Heart left ventricle (tissue), 16 donors: ENCODE measurements around the gene RUNX2. TPM values are rescaled to one million over a fixed set of nuclear protein-coding genes. Genes with fewer than 3 reads are reported as not detected.

Experiments
- ATAC-seq, 4 donors: fragments of 200-7000 bp; cut with Tn5 transposase; one replicate each; pipeline ENCODE4 v1.9.1; 2020 to 2022; ENCODE audit warnings: moderate library complexity in 4 of 4, mild to moderate bottlenecking in 3 of 4, moderate number of reproducible peaks in 1 of 4
- DNase-seq, 5 donors: peaks; one replicate each; pipeline ENCODE4 v3.0.0-alpha.2; 2020
- H3K27ac ChIP-seq, 12 donors: fragments of 200-600 bp; sonication (generic) in 4 of 12; one replicate each; pipeline versions ENCODE4 v1.5.0 to v1.8.0; 2016 to 2022; ENCODE audit warnings: mild to moderate bottlenecking in 2 of 12
- H3K27me3 ChIP-seq, 9 donors: fragments of 200-600 bp; sonication (generic) in 2 of 9; one replicate each; pipeline versions ENCODE4 v1.5.1 to v1.8.0; 2016 to 2022; ENCODE audit warnings: mild to moderate bottlenecking in 3 of 9
- H3K36me3 ChIP-seq, 9 donors: fragments of 200-600 bp; sonication (generic) in 2 of 9; one replicate each; pipeline versions ENCODE4 v1.5.0 to v1.8.0; 2018 to 2022; ENCODE audit warnings: mild to moderate bottlenecking in 2 of 9
- H3K4me1 ChIP-seq, 12 donors: fragments of 200-600 bp; sonication (generic) in 4 of 12; one replicate each; pipeline versions ENCODE4 v1.5.0 to v1.8.0; 2016 to 2022; ENCODE audit warnings: mild to moderate bottlenecking in 3 of 12
- H3K4me3 ChIP-seq, 12 donors: fragments of 200-600 bp; sonication (generic) in 4 of 12; one replicate each; pipeline versions ENCODE4 v1.5.0 to v1.8.0; 2017 to 2022; ENCODE audit warnings: mild to moderate bottlenecking in 9 of 12, moderate library complexity in 4 of 12
- H3K9me3 ChIP-seq, 12 donors: fragments of 200-600 bp; sonication (generic) in 4 of 12; one replicate each; pipeline versions ENCODE4 v1.5.0 to v1.8.0; 2016 to 2022; ENCODE audit warnings: mild to moderate bottlenecking in 1 of 12
- CTCF ChIP-seq, 12 donors: fragments of 200-600 bp; sonication (generic) in 4 of 12; IDR thresholded peaks; one replicate each; pipeline versions ENCODE4 v1.5.0 to v1.8.0; 2018 to 2022; ENCODE audit warnings: antibody characterized with exemption in 12 of 12, mild to moderate bottlenecking in 5 of 12
- POLR2A ChIP-seq, 2 donors: fragments of 450-650 bp; IDR thresholded peaks; one replicate each; pipeline ENCODE4 v1.6.1; 2017; ENCODE audit warnings: antibody characterized with exemption in 2 of 2, mild to moderate bottlenecking in 2 of 2, moderate library complexity in 2 of 2
- WGBS, 4 donors: extraction: QIAGEN DNeasy Blood & Tissue Kit in 2 of 4; methylation state at CpG; one replicate each; pipeline versions ENCODE4 v1.1.5 to v1.1.7; 2013 to 2018; 5-methylcytosine and 5-hydroxymethylcytosine counted together
- intact Hi-C, 10 donors: fragments of 100-400 bp; cut with DNase I; formaldehyde crosslinking; loops; one replicate each; pipeline versions ENCODE4 v1.11.1 to v1.14.2; 2022
- polyA plus RNA-seq, 2 donors: library from polyadenylated mRNA; stranded (reverse); fragments of 200-250 nt; gene quantifications; one replicate each; pipeline ENCODE4 v1.2.3, GENCODE V29; 2013
- total RNA-seq, 9 donors: library from RNA; depleted of rRNA in 2 of 9; stranded (reverse); fragments of >200 nt in 2 of 9; fragmentation: NEBNext Ultra II Directional in 3 of 9; extraction: Animal tissue kit (Norgen Biotek cat#: 25700) in 3 of 9; gene quantifications; one replicate each; pipeline versions ENCODE4 v1.1.0 to v1.2.4, GENCODE V29; 2016 to 2023
- donor health status: ischemic (EF 13 %, LVEDD 7.1; RV severe dilation, severe dysfunction).
- donor health status: healthy with polysubstance abuse.
- donor health status: DM: no; HTN: yes; CAD: no.
- donor health status: DM: no; HTN: no; CAD: no.
- donor health status: ischemic (EF 25% LVEDD 6.9; RV normal size, moderate dysfunction).
- donor health status: ischemic (EF 25% LVEDD 5.7; RV mildly dilated, moderate dysfunction).
- donor health status: healthy.
- donor health status: DM: yes; HTN: yes; CAD: no.
- donor health status: ischemic (EF 35%, LVEDD 5.7; RV mildly dilated, moderate dysfunction).
- donor health status: nonischemic (EF 11% LVEDD 7.7; RV severe dilation, severe dysfunction).
- donor health status: DM: yes; HTN: yes; CAD: no.
- donor health status: PGD.
- donor health status: ischemic (EF 29% LVEDD 5.4; RV normal size, mild dysfunction).
- donor health status: nonischemic (EF 23%, LVEDD 6.1; RV moderate dilation, normal function).

RUNX2 gene
- total and polyA plus RNA-seq, 11 donors: 0.37 to 3.1 (median 2.0) TPM

GRCh38 chr6:45420909-45421708, 93.0 kb downstream of the RUNX2 start:
- Histone ChIP-seq H3K36me3 (no peaks in the 10 kb centered on the region), H3K4me1 (peaks cover 2 to 48% (median 21%) of the 10 kb centered on the region in 12 donors), H3K27ac (peak overlapping the region in 6 of 12 donors; percentile 16 to 78 (median 51)), H3K9me3 (no peaks in the 10 kb centered on the region), H3K4me3 (peak overlapping the region; percentile 36 to 81 (median 70)), H3K27me3 (peaks cover 2 to 60% (median 23%) of the 10 kb centered on the region in 9 donors)
- WGBS, 4 donors: 9 to 10% (median 10%) methylated on average over 19 of the region's 19 CpGs
- peak in 1 of 4 donors; percentile 2 for ATAC-seq
- DNase-seq: no peak
- TF ChIP-seq POLR2A (IDR thresholded peaks at IDR 0.05) (no peak), CTCF (IDR thresholded peaks at IDR 0.05) (no peak)
- intact Hi-C loops: loop anchor here in 8 of 10 donors (5.0 to 10.0 kb wide), 4 partner anchors 44 to 764 kb away; partner anchors contain the start of gene SUPT3H (in 2 of the 8)

GRCh38 chr6:45421709-45422502, 93.8 kb downstream of the RUNX2 start:
- peak overlapping the region; percentile 41 to 81 (median 70) for H3K4me3 ChIP-seq
- 1% methylated on average over 69 to 83 of the region's 83 CpGs for WGBS, 4 donors
- DNase-seq (peak; percentile 50 to 81 (median 65)), ATAC-seq (peak; percentile 39 to 77 (median 56))
- no peaks in the 10 kb centered on the region for H3K36me3 ChIP-seq
- peak overlapping the region in 7 of 12 donors; percentile 37 to 82 (median 54) for H3K27ac ChIP-seq
- peaks cover 2 to 55% (median 23%) of the 10 kb centered on the region in 9 donors for H3K27me3 ChIP-seq
- TF ChIP-seq CTCF (IDR thresholded peaks at IDR 0.05): peak in 6 of 12 donors; percentile 4 to 42 (median 19)
- TF ChIP-seq POLR2A (IDR thresholded peaks at IDR 0.05): no peak
- peaks cover 2 to 48% (median 21%) of the 10 kb centered on the region in 12 donors for H3K4me1 ChIP-seq
- H3K9me3 ChIP-seq: no peaks in the 10 kb centered on the region
- intact Hi-C loops: loop anchor here in 9 of 10 donors (1.0 to 10.0 kb wide), 6 partner anchors 45 to 765 kb away; partner anchors contain the start of gene SUPT3H (in 2 of the 9)

- peak overlapping the region in 10 of 12 donors; percentile 37 to 82 (median 56) for H3K27ac ChIP-seq
- TF ChIP-seq CTCF (IDR thresholded peaks at IDR 0.05) (no peak), POLR2A (IDR thresholded peaks at IDR 0.05) (no peak)
- H3K4me3 ChIP-seq: peak overlapping the region; percentile 41 to 81 (median 70)
- peak in 2 of 4 donors; percentile 4 to 22 for ATAC-seq
- peaks cover 2 to 48% (median 21%) of the 10 kb centered on the region in 12 donors for H3K4me1 ChIP-seq
- intact Hi-C loops: loop anchor here in 9 of 10 donors (1.0 to 10.0 kb wide), 6 partner anchors 45 to 765 kb away; partner anchors contain the start of gene SUPT3H (in 2 of the 9)
- DNase-seq: peak; percentile 26 to 78 (median 43)
- 0 to 1% (median 0%) methylated on average over 15 to 55 of the region's 55 CpGs for WGBS, 4 donors
- no peaks in the 10 kb centered on the region for H3K36me3 ChIP-seq
- H3K9me3 ChIP-seq: no peaks in the 10 kb centered on the region
- peaks cover 2 to 55% (median 23%) of the 10 kb centered on the region in 9 donors for H3K27me3 ChIP-seq
These were observed 94.5 kb downstream of the RUNX2 start for GRCh38 chr6:45422503-45423110.
